Measurements from ENCODE around the gene C1orf232. TPM values are rescaled to one million over a fixed set of nuclear protein-coding genes. Genes with fewer than 3 reads are reported as not detected.

The C1orf232 gene
- not detected in 2 replicates for total RNA-seq

- no peak for DNase-seq (ENCODE audit: low read depth, low spot score)
Measured at GRCh38 chr1:26168410-26169197, at the start of gene C1orf232. TSS of gene C1orf232 (minus strand) at chr1:26168963. CDS start at chr1:26168499, 464 bp downstream.

GRCh38 chr1:26215246-26215645 is 46.5 kb upstream of the C1orf232 start:
- DNase-seq (ENCODE audit: low read depth, low spot score), result no peak

GRCh38 chr1:26213335-26213905 is 44.7 kb upstream of the C1orf232 start:
- no peak for DNase-seq (ENCODE audit: low read depth, low spot score)

GRCh38 chr1:26212726-26213125 is 44.0 kb upstream of the C1orf232 start:
- DNase-seq (ENCODE audit: low read depth, low spot score), result no peak

GRCh38 chr1:26210147-26210870 is 41.5 kb upstream of the C1orf232 start:
- no peak for DNase-seq (ENCODE audit: low read depth, low spot score)

- DNase-seq (ENCODE audit: low read depth, low spot score), result no peak
Measured at GRCh38 chr1:26203642-26204318, 35.0 kb upstream of the C1orf232 start.

- DNase-seq (ENCODE audit: low read depth, low spot score), result no peak
Measured at GRCh38 chr1:26200413-26200812, 31.6 kb upstream of the C1orf232 start.

GRCh38 chr1:26197813-26198212 is 29.1 kb upstream of the C1orf232 start:
- no peak for DNase-seq (ENCODE audit: low read depth, low spot score)

- no peak for DNase-seq (ENCODE audit: low read depth, low spot score)
Measured at GRCh38 chr1:26197301-26197700, 28.5 kb upstream of the C1orf232 start.

- DNase-seq (ENCODE audit: low read depth, low spot score), result no peak
Measured at GRCh38 chr1:26195805-26196204, 27.0 kb upstream of the C1orf232 start.

GRCh38 chr1:26191739-26192138 is 23.0 kb upstream of the C1orf232 start:
- no peak for DNase-seq (ENCODE audit: low read depth, low spot score)

- DNase-seq (ENCODE audit: low read depth, low spot score), result no peak
Measured at GRCh38 chr1:26190373-26190987, 21.7 kb upstream of the C1orf232 start, which contains the start of gene CATSPER4. TSS of gene CATSPER4 (plus strand) at chr1:26190602. CDS start at chr1:26190628, 26 bp downstream.

- DNase-seq (ENCODE audit: low read depth, low spot score), result no peak
Measured at GRCh38 chr1:26189751-26190275, 21.1 kb upstream of the C1orf232 start.

- DNase-seq (ENCODE audit: low read depth, low spot score), result no peak
Measured at GRCh38 chr1:26189331-26189730, 20.6 kb upstream of the C1orf232 start.

GRCh38 chr1:26188477-26188876 is 19.7 kb upstream of the C1orf232 start:
- no peak for DNase-seq (ENCODE audit: low read depth, low spot score)

- DNase-seq (ENCODE audit: low read depth, low spot score), result no peak
Measured at GRCh38 chr1:26187882-26188281, 19.1 kb upstream of the C1orf232 start.

- no peak for DNase-seq (ENCODE audit: low read depth, low spot score)
Measured at GRCh38 chr1:26184883-26185282, 16.1 kb upstream of the C1orf232 start.

- DNase-seq (ENCODE audit: low read depth, low spot score), result no peak
Measured at GRCh38 chr1:26184086-26184485, 15.3 kb upstream of the C1orf232 start.

- no peak for DNase-seq (ENCODE audit: low read depth, low spot score)
Measured at GRCh38 chr1:26182383-26182696, 13.6 kb upstream of the C1orf232 start.

- DNase-seq (ENCODE audit: low read depth, low spot score), result no peak
Measured at GRCh38 chr1:26181586-26182382, 13.0 kb upstream of the C1orf232 start.

All from pulmonary artery endothelial cell (primary cell).